GM21723 (cell line): ENCODE results near the gene CDK17.

Experiments used
- ATAC-seq: cut with Tn5 transposase; IDR thresholded peaks from one replicate; pipeline ENCODE4 v1.9.1; 2021; ENCODE audit warnings: mild to moderate bottlenecking, moderate library complexity; ENCODE audit not compliant: unreplicated experiment

Gene CDK17

DNA sequence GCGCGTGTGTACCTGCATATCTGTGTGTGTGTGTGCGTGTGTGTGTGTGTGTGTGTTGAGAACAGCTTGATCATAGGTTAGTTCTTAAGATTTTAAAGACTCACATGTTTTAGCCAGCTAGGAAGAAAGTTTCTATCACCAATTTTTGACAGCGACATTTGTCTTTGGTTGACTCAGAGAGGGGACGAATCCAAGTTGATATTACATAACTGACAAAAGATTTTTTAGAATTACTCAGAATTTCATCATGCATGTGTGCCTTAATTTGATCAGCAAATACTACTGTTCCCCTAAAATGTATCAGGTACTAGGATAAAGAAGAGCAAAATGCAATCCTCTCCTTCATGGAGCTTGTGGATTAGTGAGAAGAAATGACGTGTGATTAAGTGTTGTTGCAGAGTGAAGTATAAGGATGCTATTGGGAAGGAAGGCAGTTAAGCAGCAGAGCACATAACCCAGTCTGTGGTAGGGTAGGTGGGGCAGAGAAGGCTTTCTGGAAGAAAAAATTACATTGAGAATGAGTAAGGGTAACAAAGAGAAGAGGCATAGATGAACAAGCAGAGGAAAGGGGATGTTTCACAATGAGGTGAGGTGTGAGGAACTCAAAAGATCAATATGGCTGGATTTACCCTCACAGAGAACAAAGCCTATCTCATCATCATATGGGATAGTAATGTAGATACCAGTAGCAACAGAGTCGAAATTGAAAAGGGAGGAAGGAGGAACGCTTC is 128.6 kb downstream of the CDK17 start:
- ATAC-seq = no peak

- no peak for ATAC-seq
These were observed 134.0 kb downstream of the CDK17 start for GRCh38 chr12:96266238-96266637.

DNA sequence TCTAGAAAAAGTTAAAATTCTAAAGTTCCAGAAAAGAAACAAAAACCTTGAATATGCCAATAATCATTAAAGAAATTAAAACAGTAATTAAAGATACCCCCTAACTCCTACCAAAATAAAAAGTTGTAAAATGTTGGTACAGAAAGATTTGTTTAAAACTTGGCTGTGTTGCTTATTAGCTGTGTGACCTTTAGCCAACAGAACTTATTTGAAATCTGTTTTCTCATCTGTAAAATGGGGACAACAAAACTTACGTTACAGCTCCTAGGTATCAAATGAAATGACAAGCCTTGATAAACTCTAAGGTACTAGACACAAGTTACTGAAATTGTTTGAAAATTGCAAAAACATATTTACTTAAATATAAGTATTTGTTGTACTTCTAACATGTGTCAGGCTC is 134.4 kb downstream of the CDK17 start:
- ATAC-seq = no peak

DNA sequence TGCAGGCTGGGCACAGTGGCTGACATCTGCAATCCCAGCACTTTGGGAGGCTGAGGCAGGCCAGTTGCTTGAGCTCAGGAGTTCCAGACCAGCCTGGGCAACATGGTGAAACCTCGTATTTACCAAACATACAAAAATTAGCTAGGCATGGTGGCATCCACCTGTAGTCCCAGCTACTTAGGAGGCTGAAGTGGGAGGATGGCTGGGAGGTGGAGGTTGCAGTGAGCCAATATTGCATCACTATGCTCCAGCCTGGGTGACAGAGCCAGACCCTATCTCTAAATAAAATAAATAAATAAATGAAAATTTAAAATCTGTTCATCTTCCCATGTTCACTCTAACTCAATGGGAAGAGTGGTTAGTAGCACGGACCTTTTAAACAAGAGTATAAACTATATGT is 134.8 kb downstream of the CDK17 start:
- no peak for ATAC-seq

DNA sequence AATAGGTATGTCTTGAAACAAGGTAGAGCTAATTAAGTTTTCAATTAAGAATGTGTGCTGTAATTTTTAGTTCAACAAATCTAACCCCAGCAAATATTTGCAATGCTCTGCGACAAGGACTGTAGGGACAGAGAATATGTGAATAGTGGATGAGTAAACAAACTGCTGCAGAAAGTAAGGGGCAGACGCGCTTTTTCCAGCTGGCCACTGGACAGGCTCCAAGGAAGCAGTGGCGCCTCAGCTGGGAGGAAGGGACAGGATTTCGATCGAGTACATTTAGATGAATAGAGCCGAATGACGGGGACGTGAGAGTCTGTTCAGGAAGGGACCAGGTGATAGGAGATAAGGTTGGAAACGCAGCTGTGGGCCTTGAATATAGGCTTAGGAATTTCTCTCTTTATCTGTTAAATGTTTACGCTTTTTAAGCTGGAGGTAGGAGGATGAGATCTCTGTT is 136.8 kb downstream of the CDK17 start:
- no peak for ATAC-seq

- ATAC-seq = no peak
These were observed 138.7 kb downstream of the CDK17 start for GRCh38 chr12:96261557-96261956.

GRCh38 chr12:96260644-96261043 is 139.6 kb downstream of the CDK17 start:
- no peak for ATAC-seq

- no peak for ATAC-seq
These were observed 140.0 kb downstream of the CDK17 start for GRCh38 chr12:96260231-96260630.

DNA sequence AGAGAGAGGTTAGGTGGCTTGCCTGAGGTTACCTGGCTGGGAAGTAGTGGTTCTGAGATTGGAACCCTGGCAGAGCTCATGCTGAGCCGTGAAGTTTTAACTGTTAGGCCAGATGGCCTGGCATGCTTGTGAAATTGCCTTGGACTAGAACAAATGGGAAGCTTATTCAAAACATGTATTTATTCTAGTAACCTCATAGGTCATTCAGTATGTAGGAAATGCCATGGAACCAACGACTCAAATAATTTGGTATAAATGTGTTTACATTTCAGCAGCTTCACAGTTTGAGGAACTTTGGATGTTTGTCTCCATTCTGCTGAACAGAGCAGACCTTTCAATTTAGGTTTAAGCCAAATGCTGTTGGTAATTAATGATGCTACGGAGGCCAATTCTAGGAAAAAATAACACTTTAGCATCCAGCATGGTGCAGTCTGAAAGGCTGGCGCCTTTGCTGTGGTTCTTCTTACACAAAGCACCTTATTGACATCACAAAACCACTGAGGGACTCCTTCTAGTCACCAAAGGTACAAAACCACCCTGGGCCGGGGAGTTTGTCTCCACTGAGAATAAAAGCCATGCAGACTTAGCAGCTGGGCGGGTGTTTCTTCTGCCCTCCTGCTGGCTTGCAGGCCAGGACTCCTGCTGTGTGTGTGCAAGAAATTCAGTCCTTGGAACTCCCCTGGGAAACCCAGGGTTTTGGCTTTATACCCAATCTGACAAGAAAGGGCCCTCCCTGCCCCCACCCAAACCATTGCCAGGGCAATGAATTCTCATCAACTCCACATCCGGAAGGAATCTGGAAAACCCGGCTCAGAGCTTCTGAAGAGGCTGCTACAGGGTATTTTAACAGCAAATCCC is 141.9 kb downstream of the CDK17 start:
- ATAC-seq = no peak

DNA sequence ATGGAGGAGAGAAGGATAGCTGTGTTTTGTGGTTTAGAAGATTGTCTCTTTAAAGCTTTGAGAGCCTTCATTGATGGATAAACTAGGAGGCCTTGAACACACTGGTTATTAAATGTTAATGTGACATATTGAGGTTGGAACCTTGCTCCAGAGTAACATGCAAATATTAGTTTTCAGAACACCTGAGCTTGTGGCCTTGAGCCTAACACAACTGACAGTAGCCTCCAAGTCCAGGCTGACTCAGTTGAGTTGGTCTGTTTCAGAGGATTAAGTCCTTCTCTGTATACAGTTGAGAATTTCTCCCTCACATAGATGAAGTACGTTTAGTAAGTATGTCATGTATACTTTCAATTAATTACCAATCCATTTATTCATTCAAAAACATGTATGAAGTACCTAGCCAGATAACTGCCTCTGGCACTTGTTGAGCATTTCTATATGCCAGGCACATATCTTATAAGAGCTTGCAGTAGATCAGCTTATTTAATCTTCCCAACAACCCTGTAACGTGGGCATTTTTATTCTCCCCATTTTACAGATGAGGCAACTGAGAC is 142.6 kb downstream of the CDK17 start:
- ATAC-seq = no peak

DNA sequence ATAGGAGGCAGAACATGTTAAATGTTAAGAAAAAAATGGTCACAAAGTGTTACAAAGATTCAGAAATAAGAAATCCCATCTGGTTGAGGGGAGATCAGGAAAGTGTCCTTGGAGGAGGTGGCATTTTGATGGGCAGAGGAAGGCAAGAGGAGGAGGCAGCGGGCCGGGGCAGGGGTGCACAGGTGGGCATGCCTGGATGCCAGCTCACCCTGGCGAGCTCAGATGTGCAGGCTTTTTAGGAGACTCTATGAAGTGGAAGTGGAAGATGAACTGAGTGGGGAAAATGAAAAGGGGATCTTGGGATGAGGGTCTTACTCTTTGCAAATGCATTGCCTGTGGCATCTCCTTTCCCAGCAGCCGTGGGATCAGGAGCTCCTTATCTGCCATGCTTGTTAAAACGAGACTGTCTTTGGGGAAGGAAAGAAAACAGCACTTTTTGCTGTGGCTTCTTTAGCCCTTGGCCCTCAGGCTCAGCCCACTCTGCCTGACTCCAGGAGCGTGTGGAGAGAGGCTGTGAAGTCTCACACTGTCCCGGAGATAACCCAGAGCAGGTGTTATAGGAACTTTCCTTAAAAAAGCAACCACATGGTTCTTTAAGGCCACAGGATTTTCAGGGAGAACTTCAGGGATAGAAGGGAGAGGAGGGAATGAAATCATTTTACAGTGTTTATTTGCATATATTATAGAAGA is 143.4 kb downstream of the CDK17 start:
- no peak for ATAC-seq

DNA sequence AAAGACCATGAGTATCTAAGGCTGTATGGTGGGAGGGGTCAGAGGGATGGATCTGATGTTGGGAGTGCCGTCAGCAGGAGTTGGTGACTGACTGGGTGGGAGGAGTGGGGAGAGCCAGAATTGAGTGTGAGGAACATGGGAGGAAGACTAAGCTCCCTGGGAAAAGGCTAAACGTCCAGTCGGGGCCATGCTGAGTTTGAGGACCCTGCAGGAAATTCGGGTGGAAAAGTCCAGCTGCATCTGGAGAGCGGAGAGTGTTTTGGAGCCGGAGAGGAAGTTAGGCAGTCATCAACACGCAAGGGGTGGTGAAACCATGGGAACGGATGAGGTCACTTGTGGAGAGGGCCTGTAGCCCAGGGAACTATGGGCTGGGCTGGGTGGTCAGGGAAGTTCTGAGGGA is 145.2 kb downstream of the CDK17 start:
- ATAC-seq = no peak

- ATAC-seq = no peak
These were observed 150.0 kb downstream of the CDK17 start for GRCh38 chr12:96250119-96250685.

DNA sequence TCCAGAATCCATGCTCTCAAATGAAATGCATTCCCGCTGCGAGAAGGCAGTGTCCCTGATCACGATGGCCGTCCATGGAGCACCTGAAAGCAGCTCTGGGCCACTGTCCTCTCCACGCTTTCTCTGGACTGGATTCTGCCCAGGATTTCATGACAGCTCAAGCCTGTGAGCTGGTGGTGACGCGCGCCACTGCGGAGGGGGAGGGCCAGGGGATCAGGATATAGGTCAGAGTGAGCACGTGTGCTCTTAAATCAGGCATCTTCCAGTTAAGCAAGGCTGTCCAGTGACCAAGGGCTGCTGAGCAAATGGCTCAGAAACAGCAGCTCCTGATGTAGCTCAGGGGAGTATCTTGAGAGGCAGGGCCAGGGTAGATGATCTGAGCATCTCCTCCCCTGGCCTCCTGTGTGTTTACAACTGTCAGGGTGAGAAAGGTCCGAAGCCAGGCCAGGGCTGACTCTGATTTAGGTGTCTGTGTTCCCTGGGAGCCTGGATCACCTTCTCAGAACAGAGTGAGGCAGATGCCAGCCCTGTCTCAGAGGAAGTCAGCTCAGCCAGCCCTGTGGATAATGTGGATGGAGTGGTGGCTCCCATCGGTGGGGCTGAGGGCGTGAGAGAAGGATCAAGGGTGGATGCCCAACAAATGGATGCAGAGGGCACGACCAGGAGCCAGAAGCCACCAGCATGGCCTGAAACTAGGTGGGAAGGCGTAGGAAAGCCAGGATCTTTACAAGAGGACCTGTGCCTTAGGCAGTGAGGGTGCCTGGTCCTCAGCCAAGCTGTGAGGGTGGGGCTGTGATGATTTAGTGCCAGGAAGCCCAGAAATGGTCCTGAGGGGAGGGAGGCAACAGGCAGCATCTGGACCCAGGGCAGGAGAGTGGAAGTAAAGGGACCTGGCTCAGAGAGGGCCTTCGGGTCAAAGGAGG is 150.8 kb downstream of the CDK17 start:
- ATAC-seq = no peak

GRCh38 chr12:96248136-96248931 is 151.9 kb downstream of the CDK17 start:
- no peak for ATAC-seq

- ATAC-seq = no peak
These were observed 152.7 kb downstream of the CDK17 start for GRCh38 chr12:96247563-96247962.

- ATAC-seq = no peak
These were observed 153.2 kb downstream of the CDK17 start for GRCh38 chr12:96246926-96247505.

DNA sequence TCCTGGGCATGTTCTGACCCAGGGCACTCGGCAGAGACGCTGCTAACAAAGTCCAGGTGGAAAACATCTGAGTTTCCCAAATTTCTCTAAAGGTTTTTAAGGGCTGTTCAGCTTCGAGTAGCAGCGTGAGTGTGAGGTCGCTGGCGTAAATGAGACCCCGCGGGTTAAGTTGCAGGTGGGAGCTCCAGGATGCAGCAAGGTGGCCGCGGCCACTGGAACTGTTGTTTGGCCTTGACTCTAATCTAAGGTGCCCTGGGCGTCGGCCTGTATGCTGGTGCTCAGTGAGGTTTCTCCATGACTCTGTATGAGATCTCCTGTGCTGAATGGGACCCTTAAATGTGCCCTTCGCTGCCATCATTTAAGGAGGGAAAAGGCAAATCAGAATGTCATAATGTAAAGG is 155.4 kb downstream of the CDK17 start:
- ATAC-seq = no peak

DNA sequence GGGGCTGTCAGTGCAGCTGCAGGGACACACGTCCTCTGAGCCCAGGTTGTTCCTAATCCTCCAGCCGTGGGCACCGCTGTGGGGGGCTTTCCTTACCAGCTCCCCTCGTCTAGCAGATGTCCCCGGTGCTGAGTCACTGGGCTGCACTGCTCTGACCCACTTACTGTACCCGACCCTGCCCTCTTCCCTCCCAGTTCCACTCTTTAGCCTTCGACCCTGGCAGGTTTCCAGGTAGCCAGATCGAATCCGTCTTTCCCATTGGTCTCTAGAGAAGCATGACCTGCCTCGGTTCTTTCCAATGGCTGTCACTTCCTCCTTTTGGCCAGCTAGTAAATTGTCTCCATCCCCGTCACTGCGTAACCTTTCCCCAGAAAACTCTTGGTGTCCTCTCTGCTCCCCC is 157.6 kb downstream of the CDK17 start:
- ATAC-seq = no peak
